HG03575 (cell line): ENCODE measurements around the gene PATJ.

Source experiments
- ATAC-seq: cut with Tn5 transposase; IDR thresholded peaks from one replicate; pipeline ENCODE4 v1.9.1; 2021; ENCODE audit not compliant: unreplicated experiment, insufficient number of reproducible peaks, low FRiP score; ENCODE audit errors: extremely low read depth

Gene PATJ

GRCh38 chr1:62012836-62013235, 270.6 kb downstream of the PATJ start:
- no peak for ATAC-seq

GRCh38 chr1:62013264-62013663, 271.0 kb downstream of the PATJ start:
- ATAC-seq: no peak

GRCh38 chr1:62022382-62022983, 280.2 kb downstream of the PATJ start:
- ATAC-seq: no peak

- no peak for ATAC-seq
These were observed 282.4 kb downstream of the PATJ start for GRCh38 chr1:62024690-62025089.

- ATAC-seq: no peak
These were observed 282.9 kb downstream of the PATJ start for GRCh38 chr1:62025154-62025553.

- ATAC-seq: no peak
These were observed 283.6 kb downstream of the PATJ start for GRCh38 chr1:62025892-62026291.

- no peak for ATAC-seq
These were observed 287.4 kb downstream of the PATJ start for GRCh38 chr1:62029704-62030103.

GRCh38 chr1:62034790-62035189, 292.5 kb downstream of the PATJ start:
- ATAC-seq: no peak

GRCh38 chr1:62037274-62037673, 295.0 kb downstream of the PATJ start:
- ATAC-seq: no peak

GRCh38 chr1:62038594-62039284, 296.5 kb downstream of the PATJ start:
- ATAC-seq: no peak

GRCh38 chr1:62040450-62040849, 298.2 kb downstream of the PATJ start:
- ATAC-seq: no peak

- no peak for ATAC-seq
These were observed 298.7 kb downstream of the PATJ start for GRCh38 chr1:62040973-62041372.

GRCh38 chr1:62043154-62043553, 300.9 kb downstream of the PATJ start:
- no peak for ATAC-seq

- no peak for ATAC-seq
These were observed 303.3 kb downstream of the PATJ start for GRCh38 chr1:62045574-62045973.

GRCh38 chr1:62046927-62047326, 304.6 kb downstream of the PATJ start:
- ATAC-seq: no peak

GRCh38 chr1:62050165-62050564, 307.9 kb downstream of the PATJ start:
- ATAC-seq: no peak

GRCh38 chr1:62052946-62053345, 310.7 kb downstream of the PATJ start:
- ATAC-seq: no peak

- no peak for ATAC-seq
These were observed 311.9 kb downstream of the PATJ start for GRCh38 chr1:62054188-62054587.

GRCh38 chr1:62057230-62057629, 314.9 kb downstream of the PATJ start:
- no peak for ATAC-seq

- no peak for ATAC-seq
These were observed 315.5 kb downstream of the PATJ start for GRCh38 chr1:62057641-62058290.
